ENCODE data around the gene RHEB.

The RHEB gene

DNA sequence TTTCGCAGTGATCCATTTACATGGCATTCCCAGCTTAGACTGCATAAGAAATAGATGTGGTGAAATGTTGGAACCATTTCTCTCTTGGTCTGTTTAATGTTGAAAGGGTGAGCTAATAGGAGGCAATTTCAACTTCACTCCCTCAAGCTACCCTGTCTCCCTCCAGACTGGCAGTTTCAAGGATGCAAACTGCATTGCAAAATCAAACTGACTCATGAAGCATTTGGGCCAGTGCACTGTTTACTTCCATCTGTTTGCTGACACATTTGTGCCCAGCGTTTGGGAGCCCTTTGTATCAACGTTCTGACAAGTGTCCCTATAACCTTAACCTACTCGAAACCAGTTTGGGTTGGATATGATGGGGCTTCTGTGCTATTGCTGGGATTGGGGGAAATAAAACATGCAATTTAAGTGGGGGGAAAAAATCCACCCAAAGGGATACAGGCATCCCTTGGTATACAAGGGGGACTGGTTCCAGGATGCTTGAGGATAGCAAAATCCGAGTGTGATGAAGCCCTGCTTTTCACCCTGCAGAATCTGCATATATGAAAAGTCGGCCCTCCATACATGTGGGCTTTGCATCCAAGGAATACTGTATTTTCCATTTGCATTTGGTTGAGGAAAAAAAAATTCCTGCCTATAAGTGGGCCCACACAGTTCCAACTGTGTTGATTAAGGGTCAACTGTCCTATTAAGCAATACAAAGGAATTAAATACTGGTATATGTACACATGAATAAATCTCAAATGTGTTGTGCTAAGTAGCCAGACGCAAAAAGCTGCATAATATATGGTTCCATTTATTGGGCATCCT lies 15.6 kb downstream of the RHEB start:
- DNase-seq (ENCODE audit: low read depth in 2 of 2) = no peak

DNA sequence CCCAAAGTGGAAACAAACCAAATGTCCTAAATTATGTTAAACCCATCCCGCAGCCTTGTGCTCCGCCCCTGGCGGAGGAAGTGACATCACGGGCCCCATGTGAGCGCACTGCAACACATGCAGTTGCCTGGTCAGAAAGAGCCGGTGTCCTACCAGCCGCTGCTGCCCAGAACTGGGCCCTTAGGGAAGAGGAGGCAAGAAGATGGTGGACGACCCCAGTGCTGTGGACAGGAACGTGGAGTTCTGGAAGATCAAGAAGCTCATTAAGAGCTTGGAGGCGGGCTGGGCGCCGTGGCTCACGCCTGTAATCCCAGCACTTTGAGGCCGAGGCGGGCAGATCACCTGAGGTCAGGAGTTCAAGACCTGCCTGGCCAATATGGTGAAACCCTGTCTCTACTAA lies 18.0 kb downstream of the RHEB start:
- DNase-seq (ENCODE audit: low read depth in 2 of 2) = no peak

DNA sequence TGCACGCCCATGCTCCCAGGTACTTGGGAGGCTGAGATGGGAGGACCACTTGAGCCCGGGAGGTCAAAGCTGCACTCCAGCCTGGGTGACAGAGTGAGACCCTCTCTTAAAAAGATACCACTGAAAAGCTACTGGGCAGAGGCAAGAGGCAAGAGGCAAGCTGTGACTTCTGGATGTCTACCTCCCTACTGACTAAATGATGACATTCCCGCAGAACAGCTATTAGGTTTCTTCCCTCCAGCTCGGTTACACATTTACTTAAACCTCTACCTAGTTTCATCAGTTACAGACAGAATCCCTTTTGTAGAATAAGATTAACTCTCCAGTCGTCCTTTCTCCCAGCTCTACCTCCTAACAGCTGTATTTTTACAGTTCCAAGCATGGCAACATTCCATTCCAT lies 21.2 kb downstream of the RHEB start:
- DNase-seq (ENCODE audit: low read depth in 2 of 2) = no peak

DNA sequence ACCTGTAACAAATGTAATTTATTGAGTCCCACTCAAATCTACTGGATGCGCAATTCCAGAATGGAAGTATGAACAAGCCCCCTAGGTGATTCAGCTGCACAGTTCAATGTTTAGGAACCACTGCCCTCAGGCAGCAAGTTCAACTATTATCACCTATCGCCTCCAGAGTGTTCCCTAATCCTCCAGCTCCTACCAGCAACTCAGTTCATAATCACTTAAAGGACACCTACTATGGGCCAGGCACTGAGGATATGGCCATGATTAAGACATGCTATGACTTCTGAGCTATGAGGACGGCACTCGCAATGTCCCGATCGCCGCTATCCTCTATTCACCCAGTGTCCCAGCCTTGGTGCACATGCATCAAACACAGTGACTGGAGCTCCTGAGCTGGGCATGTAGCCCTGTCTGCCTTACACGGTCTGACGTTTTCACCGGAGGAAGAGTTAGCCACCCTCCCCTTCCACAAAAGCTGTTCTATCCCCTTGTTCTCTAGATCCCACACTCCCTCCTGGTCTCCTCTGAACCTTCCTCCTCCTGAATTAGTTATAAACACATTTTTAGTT lies 22.3 kb downstream of the RHEB start:
- no peak for DNase-seq (ENCODE audit: low read depth in 2 of 2)

DNA sequence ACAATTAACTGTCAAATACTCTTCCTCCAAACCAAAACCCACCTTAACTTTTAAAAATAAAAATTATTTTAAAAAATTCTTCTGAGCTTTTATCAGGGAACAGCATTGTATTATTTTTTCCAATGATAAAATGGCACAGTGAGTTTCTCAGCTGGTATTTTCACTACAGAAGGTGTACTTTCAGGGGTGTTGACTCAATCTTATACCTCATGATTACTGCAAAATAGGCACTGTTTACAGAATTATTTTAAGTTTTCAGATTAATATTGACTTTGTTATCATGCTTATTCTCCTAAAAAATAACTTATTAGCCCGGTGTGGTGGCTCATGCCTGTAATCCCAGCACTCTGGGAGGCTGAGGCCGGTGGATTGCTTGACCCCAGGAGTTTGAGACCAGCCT lies 24.3 kb downstream of the RHEB start:
- DNase-seq (ENCODE audit: low read depth in 2 of 2) = no peak

DNA sequence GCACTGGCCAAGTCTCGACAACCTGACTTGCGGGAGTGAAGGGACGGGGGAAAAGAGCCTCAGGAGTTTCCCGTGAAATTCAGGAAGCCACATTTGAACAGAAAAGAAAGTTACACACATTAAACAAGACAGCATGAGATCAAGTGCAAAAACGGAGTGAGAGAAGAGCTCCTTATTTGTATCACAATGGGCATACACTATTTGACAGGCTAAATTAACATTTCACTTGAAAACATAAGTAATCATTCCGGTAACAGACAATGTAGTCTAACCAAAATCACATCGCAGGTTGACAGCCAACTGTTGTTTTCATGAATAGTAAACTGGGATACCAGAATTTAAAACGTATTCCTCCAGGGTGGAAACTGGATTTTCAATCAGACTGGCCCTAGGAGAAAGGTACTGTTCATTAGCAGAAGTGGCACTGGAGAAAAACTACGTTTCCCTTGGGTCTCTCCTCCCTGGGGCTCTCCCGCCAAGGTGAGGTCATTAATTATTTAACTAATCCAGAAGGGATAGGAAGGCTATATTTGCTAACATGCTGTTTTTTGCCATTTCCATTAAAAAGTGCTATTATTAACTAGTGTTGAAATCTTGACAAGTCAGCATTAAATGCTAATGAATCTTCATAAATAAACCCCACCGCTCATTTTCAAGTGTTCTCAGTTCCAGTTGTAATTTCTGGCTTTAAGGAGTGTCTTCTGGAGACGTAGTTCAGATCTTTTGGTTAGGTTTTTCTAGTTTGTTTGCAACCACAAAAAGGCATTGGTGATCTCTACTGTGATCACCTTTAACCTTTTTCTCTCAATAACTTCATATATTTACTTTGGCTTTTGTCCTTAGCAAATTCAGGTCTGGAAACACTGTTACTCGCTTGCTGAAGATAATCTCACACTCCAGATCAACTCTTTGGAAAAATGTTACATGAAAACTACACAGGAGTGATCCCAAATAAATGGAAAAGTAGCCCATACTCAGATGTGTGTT lies 25.1 kb downstream of the RHEB start:
- no peak for DNase-seq (ENCODE audit: low read depth in 2 of 2)

DNA sequence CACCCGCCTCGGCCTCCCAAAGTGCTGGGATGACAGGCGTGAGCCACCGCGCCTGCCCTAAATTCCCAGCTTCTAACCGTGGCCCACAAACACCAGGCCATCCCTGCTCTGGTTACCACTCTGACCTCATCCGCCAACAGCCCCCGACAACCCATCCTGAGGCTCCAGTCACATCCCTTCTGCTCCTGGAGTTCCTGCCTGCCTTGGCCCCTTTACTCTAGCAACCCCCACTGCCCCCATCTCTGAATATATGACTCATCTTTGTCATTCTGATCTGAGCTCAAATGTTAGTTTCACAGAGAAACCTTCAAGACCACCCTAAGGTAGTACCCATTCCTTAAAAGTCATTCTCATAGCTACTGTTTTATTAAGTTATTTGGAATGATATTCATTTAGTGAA lies 26.6 kb downstream of the RHEB start:
- no peak for DNase-seq (ENCODE audit: low read depth in 2 of 2)

DNA sequence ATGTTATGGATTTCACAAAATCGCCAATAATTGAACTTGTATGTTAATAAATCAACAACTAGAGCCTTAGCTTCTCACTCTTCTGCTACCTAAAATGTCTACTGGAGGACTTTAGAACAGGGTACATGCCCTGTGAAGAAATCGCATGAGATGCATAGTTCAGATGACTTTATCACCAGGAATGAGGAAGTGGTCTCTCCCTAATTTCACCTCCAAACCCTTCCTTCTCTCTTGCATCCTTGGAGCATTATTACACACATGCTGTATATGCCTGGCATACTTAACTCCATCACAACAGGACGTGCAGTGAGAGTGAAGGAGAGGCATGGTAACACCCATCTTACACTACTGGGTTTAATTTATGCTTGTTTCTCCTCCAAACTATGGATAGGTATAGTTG lies 27.8 kb downstream of the RHEB start:
- no peak for DNase-seq (ENCODE audit: low read depth in 2 of 2)

DNA sequence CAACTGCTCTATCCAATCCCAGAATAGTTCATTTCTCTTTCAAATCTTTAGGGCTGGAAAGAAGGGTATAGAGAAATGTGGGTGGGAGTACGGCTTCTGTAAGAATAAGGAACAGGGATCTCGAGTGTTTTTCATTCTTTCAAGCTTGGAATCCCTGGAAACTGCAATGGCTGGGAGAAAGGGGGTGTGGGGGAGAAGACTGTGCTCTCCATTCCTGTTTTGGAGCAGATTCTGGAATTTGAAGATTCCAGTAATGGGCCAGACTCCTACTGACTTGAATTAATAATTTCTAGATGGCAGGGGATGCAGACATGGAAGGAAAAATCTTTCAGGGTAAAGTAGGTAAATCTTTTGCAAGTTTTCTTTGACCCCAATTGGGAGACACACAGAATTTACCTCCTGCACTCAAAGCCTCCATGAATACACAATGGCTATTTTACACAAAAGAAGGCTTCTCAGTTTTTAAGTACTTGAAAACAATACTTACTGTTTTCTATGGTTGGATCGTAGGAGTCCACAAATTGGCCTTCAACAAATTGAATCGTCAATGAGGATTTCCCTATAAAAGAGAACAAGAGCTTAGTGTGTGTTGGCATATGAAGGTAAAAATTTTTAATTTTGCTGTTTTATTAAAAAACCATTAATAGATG lies 29.1 kb downstream of the RHEB start:
- DNase-seq (ENCODE audit: low read depth in 2 of 2) = no peak

DNA sequence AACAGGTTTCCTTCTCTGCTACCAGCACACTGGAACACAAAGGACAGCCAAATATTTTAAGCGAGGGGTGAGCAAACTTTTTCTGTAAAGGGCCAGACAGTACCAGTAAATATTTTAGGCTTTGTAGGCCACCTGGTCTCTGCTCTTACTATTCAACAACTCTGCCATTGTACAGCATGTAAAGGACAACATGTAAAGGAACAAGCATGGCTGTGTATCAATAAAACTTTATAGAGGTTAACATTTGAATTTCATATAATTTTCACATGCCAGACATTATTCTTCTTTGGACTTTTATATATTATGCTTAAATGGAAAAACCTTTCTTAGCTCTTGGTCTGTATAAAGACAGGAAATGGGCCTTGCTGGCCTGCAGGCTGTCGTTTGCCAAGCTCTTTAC lies 30.2 kb downstream of the RHEB start:
- no peak for DNase-seq (ENCODE audit: low read depth in 2 of 2)

DNA sequence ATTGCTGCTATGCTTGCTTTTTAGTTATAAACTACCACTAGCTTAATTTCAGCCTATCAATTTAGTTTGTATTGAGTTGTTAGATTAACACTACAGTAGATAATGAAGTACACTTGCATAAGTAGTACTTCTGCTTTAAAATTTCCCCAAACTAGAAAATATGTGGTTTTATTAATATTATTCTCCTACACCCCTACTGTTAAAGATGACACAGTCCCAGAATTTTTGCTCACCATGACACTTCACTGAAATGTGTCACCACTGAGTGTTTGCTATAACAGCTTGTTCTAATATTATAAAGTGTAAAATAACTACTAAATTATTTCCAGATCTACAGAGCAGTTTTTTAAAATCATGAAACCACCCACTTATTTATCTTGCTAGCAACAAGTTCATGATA lies 31.6 kb downstream of the RHEB start:
- no peak for DNase-seq (ENCODE audit: low read depth in 2 of 2)

DNA sequence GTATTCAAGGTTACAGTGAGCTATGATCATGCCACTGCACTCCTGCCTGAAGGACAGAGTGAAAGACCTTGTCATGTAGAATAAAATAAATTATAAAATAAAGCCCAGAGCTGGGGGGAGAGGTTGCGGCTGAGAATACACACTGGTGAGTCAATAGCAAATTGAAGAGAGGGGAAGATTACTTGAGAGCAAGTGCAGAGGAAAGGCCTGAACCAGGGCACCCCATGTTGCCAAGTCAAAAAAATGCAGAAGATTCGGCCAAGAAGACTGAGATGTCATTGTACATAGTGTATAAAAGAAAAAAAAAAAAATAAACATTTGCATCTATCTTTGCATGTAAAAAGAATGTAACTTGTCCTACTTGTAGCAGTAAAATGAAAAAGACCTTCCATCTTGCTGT lies 32.5 kb downstream of the RHEB start:
- DNase-seq (ENCODE audit: low read depth in 2 of 2) = no peak

DNA sequence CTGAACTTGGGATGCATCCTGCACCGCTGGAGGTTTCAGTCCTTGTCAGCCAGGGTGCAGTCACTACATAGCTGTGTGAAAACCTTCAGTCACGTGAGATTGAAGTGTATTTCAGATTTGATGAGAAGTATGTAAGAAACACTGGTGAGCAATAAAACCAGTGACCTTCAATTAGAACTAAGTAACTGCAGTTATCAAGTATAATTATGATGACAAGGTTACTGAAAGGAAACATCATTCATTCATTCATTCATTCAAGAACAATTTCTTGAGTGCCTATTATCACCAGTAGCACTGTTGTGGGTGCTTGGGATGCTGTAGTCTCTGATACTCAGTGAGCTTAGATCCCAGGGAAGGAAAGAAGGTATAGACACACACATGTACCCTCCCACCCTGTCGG lies 33.6 kb downstream of the RHEB start:
- no peak for DNase-seq (ENCODE audit: low read depth in 2 of 2)

DNA sequence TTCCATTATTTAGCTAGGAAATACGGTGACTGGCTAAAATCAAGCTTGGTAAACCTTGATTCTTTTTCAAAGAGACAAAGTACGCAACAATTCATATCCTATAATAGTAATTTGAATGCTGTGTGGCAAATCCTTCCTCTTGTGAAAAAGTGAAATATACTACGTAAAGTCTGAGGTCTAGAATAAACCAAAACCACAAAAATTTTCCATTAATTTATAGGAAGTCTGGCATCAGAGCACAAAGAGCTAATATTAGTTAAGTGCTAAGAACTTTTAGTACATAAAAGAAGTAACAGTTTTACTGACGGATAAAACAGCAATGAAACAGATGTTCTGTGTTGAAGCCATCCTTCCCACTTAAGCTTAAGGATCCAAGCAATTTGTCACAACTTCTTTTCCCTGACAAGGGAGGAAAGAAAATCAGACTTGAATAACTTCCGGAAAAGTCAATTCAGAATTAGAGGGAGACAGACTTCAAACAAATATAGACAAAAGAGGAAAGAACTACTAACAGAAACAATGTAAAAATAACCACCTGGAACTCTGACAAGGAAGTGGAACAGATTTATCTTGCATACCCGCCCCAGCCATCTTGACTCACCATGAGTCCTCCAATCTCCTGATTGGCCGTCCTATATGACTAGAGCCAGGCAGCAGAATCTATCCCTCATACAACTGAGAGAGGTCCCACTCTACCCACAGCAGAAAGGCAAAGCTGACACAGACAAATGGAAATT lies 34.6 kb downstream of the RHEB start:
- peak in 1 of 2 donors; percentile 31 for DNase-seq (ENCODE audit: low read depth in 2 of 2)

DNA sequence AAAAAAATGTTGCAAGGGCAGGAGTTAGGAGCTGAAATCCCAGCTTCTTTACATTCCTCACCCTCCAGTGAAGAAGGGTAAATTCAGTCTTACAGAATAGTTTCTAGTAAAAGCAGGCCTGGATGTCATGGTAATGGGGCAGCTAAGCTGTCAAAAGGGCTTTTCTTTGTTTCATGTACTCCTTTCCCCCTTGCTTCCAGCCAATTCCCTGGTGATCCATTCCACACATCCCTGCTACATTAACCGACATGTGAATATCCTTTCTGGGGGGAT lies 36.0 kb downstream of the RHEB start:
- no peak for DNase-seq (ENCODE audit: low read depth in 2 of 2)

DNA sequence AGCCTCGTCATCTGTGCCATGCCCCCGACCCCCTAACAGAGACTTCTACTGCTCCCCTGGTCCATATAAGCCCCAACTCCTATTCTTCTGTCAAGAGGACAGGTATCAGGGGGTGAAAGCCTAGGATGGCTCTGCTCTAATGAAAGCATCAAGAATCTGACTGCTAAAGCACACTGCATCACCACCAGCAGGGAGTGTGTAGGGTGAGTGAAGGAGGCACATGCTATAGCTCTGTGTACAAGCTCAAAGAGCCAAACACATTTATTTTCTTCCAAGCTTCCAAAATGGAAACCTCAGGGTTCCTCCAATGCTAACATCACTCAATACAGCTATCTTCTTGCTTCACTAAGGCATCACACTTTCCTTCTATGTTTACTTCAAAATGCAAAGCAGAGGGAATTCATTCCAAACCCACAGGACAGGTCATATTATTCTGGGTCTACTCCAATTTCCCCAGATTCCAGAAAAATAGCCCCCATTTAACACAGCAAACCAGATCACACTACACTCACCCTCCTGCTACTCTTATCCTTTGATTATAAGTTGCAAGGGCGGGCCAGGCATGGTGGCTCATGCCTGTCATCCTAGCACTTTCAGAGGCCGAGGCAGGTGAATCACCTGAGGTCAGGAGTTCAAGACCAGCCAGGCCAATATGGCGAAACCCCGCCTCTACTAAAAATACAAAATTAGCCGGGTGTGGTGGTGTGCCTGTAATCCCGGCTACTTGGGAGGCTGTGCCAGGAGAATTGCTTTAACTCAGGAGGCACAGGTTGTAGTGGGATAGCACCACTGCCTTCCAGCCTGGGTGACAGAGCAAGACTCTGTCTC lies 36.6 kb downstream of the RHEB start:
- DNase-seq (ENCODE audit: low read depth in 2 of 2) = no peak

DNA sequence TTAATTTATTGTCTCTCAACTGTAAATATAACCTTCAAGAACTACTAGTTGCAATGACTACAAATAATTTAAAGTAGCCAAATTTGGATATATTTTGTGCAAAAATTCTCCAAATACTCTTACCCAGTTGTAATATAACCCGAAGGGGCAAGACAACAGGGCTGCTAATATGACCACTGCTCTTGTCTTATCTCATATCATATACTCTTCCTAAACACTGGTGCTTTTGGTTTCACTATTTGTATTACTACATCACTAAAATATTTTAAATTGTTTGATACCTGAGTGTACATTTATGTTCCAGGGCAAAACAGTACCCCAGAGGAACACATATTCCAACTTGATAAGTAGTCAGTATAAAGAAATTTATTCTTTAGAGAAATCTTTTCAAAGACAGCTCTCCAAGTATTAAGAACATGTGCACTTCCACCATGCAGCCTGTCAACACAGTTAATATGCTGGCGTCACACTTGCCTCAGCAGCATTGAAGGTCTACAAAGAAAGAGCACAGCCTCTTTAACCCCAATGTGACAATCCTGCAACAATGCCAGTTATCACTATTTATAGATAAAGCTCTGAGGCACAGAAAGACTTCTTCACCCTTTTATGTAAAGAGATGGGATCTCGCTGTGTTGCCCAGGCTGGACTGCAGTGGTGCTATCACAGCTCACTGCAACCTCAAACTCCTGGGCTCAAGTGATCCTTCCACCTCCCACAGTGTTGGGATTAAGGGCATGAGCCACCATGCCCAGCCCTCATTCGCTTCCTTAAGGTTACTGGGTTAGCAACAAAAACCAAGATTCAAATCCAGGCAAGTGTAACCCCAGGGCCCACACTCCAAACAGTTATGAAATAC lies 37.8 kb downstream of the RHEB start:
- no peak for DNase-seq (ENCODE audit: low read depth in 2 of 2)

DNA sequence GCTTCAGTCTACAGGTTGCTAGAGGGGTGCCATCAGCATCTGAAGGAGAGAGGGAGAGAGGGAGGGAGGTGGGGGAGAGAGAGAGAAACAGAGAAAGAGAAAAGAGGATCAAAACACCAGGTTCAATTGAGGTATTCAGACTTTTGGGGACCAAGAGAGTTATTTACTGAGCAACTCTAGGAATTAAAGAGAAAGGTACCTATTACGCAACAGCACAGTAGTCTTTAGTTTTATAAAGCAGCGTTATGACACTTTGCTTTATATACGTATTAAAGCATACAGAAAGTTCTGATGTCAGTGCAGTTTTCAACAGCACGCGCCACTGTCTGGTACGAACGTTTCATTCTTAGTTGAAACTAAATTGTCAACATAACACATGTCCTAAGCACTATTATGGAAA lies 41.8 kb downstream of the RHEB start:
- no peak for DNase-seq (ENCODE audit: low read depth in 2 of 2)

DNA sequence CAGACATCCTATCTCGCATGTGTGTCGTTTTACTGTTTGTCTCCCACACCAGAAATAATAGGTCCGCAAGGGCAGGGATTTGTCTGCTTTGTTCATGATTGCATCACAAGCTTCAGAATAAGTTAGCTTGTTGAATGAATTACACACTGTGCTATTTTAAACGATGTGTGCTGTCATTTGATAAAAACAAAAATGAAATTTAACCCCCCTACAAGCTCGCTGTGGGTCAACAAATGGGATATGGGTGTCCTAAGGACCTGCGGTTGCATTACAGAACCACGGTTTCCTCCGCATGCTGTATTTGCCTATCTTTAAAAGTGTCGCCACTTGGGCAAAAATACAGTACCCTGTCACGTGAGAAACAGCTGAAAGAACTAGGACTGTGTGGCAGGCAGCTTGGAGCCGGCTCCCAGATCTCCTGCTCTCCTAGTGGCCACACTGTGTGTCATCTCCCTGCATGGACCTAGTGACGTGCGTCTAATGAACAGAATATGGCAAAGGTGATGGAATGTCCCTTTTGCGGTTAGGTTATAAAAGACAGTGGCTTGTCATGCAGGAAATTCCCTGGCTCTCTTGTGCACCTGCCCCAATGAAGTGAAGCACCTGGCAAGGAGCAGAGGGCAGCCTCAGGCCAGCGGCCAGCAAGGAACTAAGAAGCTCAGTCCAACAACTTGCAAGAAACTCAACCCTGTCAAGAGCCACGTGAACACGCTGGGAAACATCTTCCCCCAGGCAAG lies 46.9 kb downstream of the RHEB start:
- DNase-seq (ENCODE audit: low read depth in 2 of 2) = no peak
